Uterus (tissue), 4 donors: ENCODE measurements around the gene MMP27. TPM values are rescaled to one million over a fixed set of nuclear protein-coding genes. Genes with fewer than 3 reads are reported as not detected.

ENCODE experiments used
- DNase-seq, 2 donors: peaks; one replicate each; pipeline ENCODE4 v3.0.0-alpha.2; 2019 to 2020
- H3K27ac ChIP-seq, 2 donors: fragments of 200-600 bp; sonication (generic); 1 replicate in 1 of 2; 2 replicates in 1 of 2; pipeline ENCODE4 v1.5.1; 2016 to 2018
- H3K27me3 ChIP-seq, 2 donors: fragments of 200-600 bp; sonication (generic); one replicate each; pipeline ENCODE4 v1.5.1; 2018 to 2019; ENCODE audit warnings: control low read depth in 1 of 2
- H3K36me3 ChIP-seq, 2 donors: fragments of 200-600 bp; sonication (generic); one replicate each; pipeline ENCODE4 v1.5.1; 2019; ENCODE audit warnings: control low read depth in 1 of 2
- H3K4me1 ChIP-seq, 2 donors: fragments of 200-600 bp; sonication (generic); one replicate each; pipeline ENCODE4 v1.5.1; 2018 to 2019; ENCODE audit warnings: control low read depth in 1 of 2
- H3K4me3 ChIP-seq, 2 donors: fragments of 200-600 bp; sonication (generic); 1 replicate in 1 of 2; 2 replicates in 1 of 2; pipeline ENCODE4 v1.5.1; 2018 to 2019; ENCODE audit warnings: mild to moderate bottlenecking in 1 of 2
- H3K9me3 ChIP-seq, 2 donors: fragments of 200-600 bp; sonication (generic); one replicate each; pipeline ENCODE4 v1.5.1; 2019; ENCODE audit warnings: control low read depth in 1 of 2
- CTCF ChIP-seq, 4 experiments: fragments of 200-600 bp in 2 of 4; fragments of 450-650 bp in 2 of 4; sonication (generic) in 2 of 4; IDR thresholded peaks; one replicate each; pipeline ENCODE4 v1.5.1; 2016 to 2019; ENCODE audit warnings: antibody characterized with exemption in 4 of 4, mild to moderate bottlenecking in 2 of 4, moderate library complexity in 1 of 4
- POLR2A ChIP-seq, 2 donors: fragments of 450-650 bp; IDR thresholded peaks; one replicate each; pipeline ENCODE4 v1.6.1; 2016; ENCODE audit warnings: antibody characterized with exemption in 2 of 2, mild to moderate bottlenecking in 1 of 2, moderate library complexity in 1 of 2
- intact Hi-C: fragments of 100-400 bp; cut with DNase I; formaldehyde crosslinking; loops from one replicate; pipeline ENCODE4 v1.15.1; 2023; ENCODE audit warnings: low total_unique reads
- total RNA-seq, 4 donors: library from RNA; depleted of rRNA in 3 of 4; stranded (reverse); fragments of >200 nt in 3 of 4; gene quantifications; one replicate each; pipeline versions ENCODE4 v1.1.0 to v1.2.4, GENCODE V29; 2014 to 2023
- donor health status: DM: yes; HTN: yes; CAD: no.

MMP27 gene
- total RNA-seq, 4 donors from 2014 or later, result not detected

- H3K27ac ChIP-seq, result no peak overlapping the region
- no peaks in the 10 kb centered on the region for H3K9me3 ChIP-seq
- no peaks in the 10 kb centered on the region for H3K36me3 ChIP-seq
- TF ChIP-seq CTCF (IDR thresholded peaks at IDR 0.05) (no peak), POLR2A (IDR thresholded peaks at IDR 0.05) (no peak)
- H3K4me3 ChIP-seq, result no peak overlapping the region
- H3K4me1 ChIP-seq, result no peaks in the 10 kb centered on the region
- H3K27me3 ChIP-seq, result no peaks in the 10 kb centered on the region
- intact Hi-C loops, result no loop called here
- no peak for DNase-seq
Observed at GRCh38 chr11:102712137-102712536, 6.6 kb upstream of the MMP27 start.

- Histone ChIP-seq H3K4me3 (no peak overlapping the region), H3K27me3 (no peaks in the 10 kb centered on the region), H3K9me3 (no peaks in the 10 kb centered on the region), H3K4me1 (no peaks in the 10 kb centered on the region), H3K27ac (no peak overlapping the region), H3K36me3 (no peaks in the 10 kb centered on the region)
- DNase-seq, result no peak
- intact Hi-C loops, result no loop called here
- TF ChIP-seq CTCF (IDR thresholded peaks at IDR 0.05), result no peak
- no peak for TF ChIP-seq POLR2A (IDR thresholded peaks at IDR 0.05)
Observed at GRCh38 chr11:102709201-102709945, 3.8 kb upstream of the MMP27 start.

- DNase-seq, result no peak
- TF ChIP-seq CTCF (IDR thresholded peaks at IDR 0.05), result no peak
- no peak for TF ChIP-seq POLR2A (IDR thresholded peaks at IDR 0.05)
- Histone ChIP-seq H3K27ac (no peak overlapping the region), H3K27me3 (no peaks in the 10 kb centered on the region), H3K4me1 (no peaks in the 10 kb centered on the region), H3K4me3 (no peak overlapping the region), H3K9me3 (no peaks in the 10 kb centered on the region), H3K36me3 (no peaks in the 10 kb centered on the region)
- intact Hi-C loops, result no loop called here
Observed at GRCh38 chr11:102708654-102709053, 3.1 kb upstream of the MMP27 start.

- TF ChIP-seq POLR2A (IDR thresholded peaks at IDR 0.05) (no peak), CTCF (IDR thresholded peaks at IDR 0.05) (no peak)
- DNase-seq, result no peak
- intact Hi-C loops, result no loop called here
- Histone ChIP-seq H3K4me1 (no peaks in the 10 kb centered on the region), H3K27me3 (no peaks in the 10 kb centered on the region), H3K27ac (no peak overlapping the region), H3K9me3 (no peaks in the 10 kb centered on the region), H3K4me3 (no peak overlapping the region), H3K36me3 (no peaks in the 10 kb centered on the region)
Observed at GRCh38 chr11:102704841-102705240, 728 bp downstream of the MMP27 start.

GRCh38 chr11:102703826-102704493 lies 1.6 kb downstream of the MMP27 start:
- no peaks in the 10 kb centered on the region for H3K4me1 ChIP-seq
- H3K36me3 ChIP-seq, result no peaks in the 10 kb centered on the region
- no peak overlapping the region for H3K27ac ChIP-seq
- no peak overlapping the region for H3K4me3 ChIP-seq
- no peak for TF ChIP-seq POLR2A (IDR thresholded peaks at IDR 0.05)
- no peak for TF ChIP-seq CTCF (IDR thresholded peaks at IDR 0.05)
- H3K9me3 ChIP-seq, result no peaks in the 10 kb centered on the region
- DNase-seq, result no peak
- no peaks in the 10 kb centered on the region for H3K27me3 ChIP-seq
- intact Hi-C loops, result no loop called here
